Measurements from ENCODE around the gene PAMR1.

GRCh38 chr11:35511666-35512065 lies 13.8 kb downstream of the PAMR1 start:
- TF ChIP-seq POLR2AphosphoS5 (IDR thresholded peaks at IDR 0.05) (no peak), CTCF (IDR thresholded peaks at IDR 0.05) (no peak)

Measured in gastroesophageal sphincter (tissue), 3 donors.